Brain microvascular endothelial cell (primary cell): ENCODE data around the gene ABCB6.

Source experiments
- DNase-seq: peaks from one replicate; pipeline ENCODE4 v3.0.0-alpha.2; 2020
- H3K27ac ChIP-seq: fragments of 250-450 bp; sonication (Bioruptor Pico); 2 replicates; pipeline ENCODE4 v1.5.1; 2020; ENCODE audit warnings: mild to moderate bottlenecking, moderate library complexity
- H3K27me3 ChIP-seq: fragments of 250-450 bp; sonication (Bioruptor Pico); replicated peaks from 2 replicates; pipeline ENCODE4 v1.5.1; 2020; ENCODE audit warnings: mild to moderate bottlenecking
- H3K36me3 ChIP-seq: fragments of 250-450 bp; sonication (Bioruptor Pico); replicated peaks from 2 replicates; pipeline ENCODE4 v1.5.1; 2020; ENCODE audit warnings: mild to moderate bottlenecking
- H3K4me3 ChIP-seq: 2 replicates; pipeline ENCODE4 v1.5.1; 2011; ENCODE audit warnings: low read depth, mild to moderate bottlenecking, control low read depth, low read length, moderate library complexity
- CTCF ChIP-seq: IDR thresholded peaks from 2 replicates; pipeline ENCODE4 v1.5.1; 2011; ENCODE audit warnings: low read depth, mild to moderate bottlenecking, moderate library complexity, low read length, control low read depth, inconsistent platforms; ENCODE audit errors: missing control alignments
- in situ Hi-C: cut with HindIII; loops from 2 replicates; pipeline ENCODE4 v1.10.0; 2017; ENCODE audit warnings: low sequenced_read_pairs, low pct_ligation_motif_present

ABCB6 gene

GRCh38 chr2:219251656-219252055, 32.9 kb upstream of the ABCB6 start:
- in situ Hi-C loops, result no loop called here
- TF ChIP-seq CTCF, result no peak
- Histone ChIP-seq H3K27ac (no peak overlapping the region), H3K27me3 (peaks cover 22% of the 10 kb centered on the region), H3K36me3 (peaks cover 5% of the 10 kb centered on the region), H3K4me3 (no peak overlapping the region)
- DNase-seq, result no peak

GRCh38 chr2:219250049-219250781, 31.5 kb upstream of the ABCB6 start:
- DNase-seq, result no peak
- no peak for TF ChIP-seq CTCF
- H3K27me3 ChIP-seq, result peaks cover 14% of the 10 kb centered on the region
- in situ Hi-C loops, result no loop called here
- H3K27ac ChIP-seq, result no peak overlapping the region
- no peak overlapping the region for H3K4me3 ChIP-seq
- H3K36me3 ChIP-seq, result peaks cover 5% of the 10 kb centered on the region

- peaks cover 9% of the 10 kb centered on the region for H3K27me3 ChIP-seq
- H3K4me3 ChIP-seq, result no peak overlapping the region
- TF ChIP-seq CTCF, result no peak
- H3K27ac ChIP-seq, result peak overlapping the region; percentile 18
- peak; percentile 15 for DNase-seq
- in situ Hi-C loops, result no loop called here
- peaks cover 5% of the 10 kb centered on the region for H3K36me3 ChIP-seq
Observed at GRCh38 chr2:219249203-219249980, 30.6 kb upstream of the ABCB6 start.

- TF ChIP-seq CTCF, result no peak
- in situ Hi-C loops, result no loop called here
- H3K27ac ChIP-seq, result no peak overlapping the region
- H3K27me3 ChIP-seq, result peaks cover 4% of the 10 kb centered on the region
- H3K36me3 ChIP-seq, result peaks cover 5% of the 10 kb centered on the region
- no peak overlapping the region for H3K4me3 ChIP-seq
- no peak for DNase-seq
Observed at GRCh38 chr2:219248845-219249202, 30.1 kb upstream of the ABCB6 start.

- H3K36me3 ChIP-seq, result peaks cover 5% of the 10 kb centered on the region
- DNase-seq, result no peak
- no peak for TF ChIP-seq CTCF
- H3K27me3 ChIP-seq, result peaks cover under 1% of the 10 kb centered on the region
- H3K27ac ChIP-seq, result no peak overlapping the region
- no peak overlapping the region for H3K4me3 ChIP-seq
- in situ Hi-C loops, result no loop called here
Observed at GRCh38 chr2:219247678-219248642, 29.2 kb upstream of the ABCB6 start.
